ENCODE measurements around the gene SH3BP5L. TPM values are rescaled to one million over a fixed set of nuclear protein-coding genes. Genes with fewer than 3 reads are reported as not detected.

SH3BP5L gene
- total RNA-seq, 6 experiments from 2014 or later = 29.8 to 42.1 (median 32.2) TPM

- Mint-ChIP-seq H3K27ac (peak overlapping the region; percentile 87), H3K27me3 (ENCODE audit: insufficient read depth) (peaks cover 7% of the 10 kb centered on the region), H3K4me1 (ENCODE audit: low read depth) (peaks cover 41% of the 10 kb centered on the region), H3K9me3 (no peaks in the 10 kb centered on the region), H3K36me3 (ENCODE audit: low read depth) (no peaks in the 10 kb centered on the region; the same call in 1 of the 2 replicates), H3K4me3 (peak overlapping the region; percentile 92)
- peak; percentile 65 for DNase-seq
- TF ChIP-seq CTCF (IDR thresholded peaks at IDR 0.05) = peak; percentile 72
These were observed 32.6 kb upstream of the SH3BP5L start for GRCh38 chr1:248858096-248858890.

GRCh38 chr1:248857749-248858095, 32.0 kb upstream of the SH3BP5L start:
- H3K36me3 Mint-ChIP-seq (ENCODE audit: low read depth) = no peaks in the 10 kb centered on the region; the same call in 1 of the 2 replicates
- peak overlapping the region; percentile 92 for H3K4me3 Mint-ChIP-seq
- H3K9me3 Mint-ChIP-seq = no peaks in the 10 kb centered on the region
- H3K27me3 Mint-ChIP-seq (ENCODE audit: insufficient read depth) = peaks cover 7% of the 10 kb centered on the region
- no peak for TF ChIP-seq CTCF (IDR thresholded peaks at IDR 0.05)
- DNase-seq = no peak
- H3K27ac Mint-ChIP-seq = peak overlapping the region; percentile 87
- peaks cover 37% of the 10 kb centered on the region for H3K4me1 Mint-ChIP-seq (ENCODE audit: low read depth)

- DNase-seq = no peak
- Mint-ChIP-seq H3K4me3 (peak overlapping the region; percentile 92), H3K27me3 (ENCODE audit: insufficient read depth) (peaks cover 4% of the 10 kb centered on the region), H3K9me3 (no peaks in the 10 kb centered on the region), H3K27ac (peak overlapping the region; percentile 87), H3K36me3 (ENCODE audit: low read depth) (no peaks in the 10 kb centered on the region; the same call in 1 of the 2 replicates), H3K4me1 (ENCODE audit: low read depth) (peaks cover 32% of the 10 kb centered on the region)
- no peak for TF ChIP-seq CTCF (IDR thresholded peaks at IDR 0.05)
These were observed 31.5 kb upstream of the SH3BP5L start for GRCh38 chr1:248857201-248857600.

- Mint-ChIP-seq H3K27me3 (ENCODE audit: insufficient read depth) (peaks cover 4% of the 10 kb centered on the region), H3K9me3 (no peaks in the 10 kb centered on the region), H3K4me1 (ENCODE audit: low read depth) (peaks cover 31% of the 10 kb centered on the region), H3K4me3 (no peak overlapping the region; the same call in 1 of the 2 replicates), H3K27ac (peak overlapping the region; percentile 9; the same call in 1 of the 2 replicates), H3K36me3 (ENCODE audit: low read depth) (no peaks in the 10 kb centered on the region; the same call in 1 of the 2 replicates)
- no peak for TF ChIP-seq CTCF (IDR thresholded peaks at IDR 0.05)
- DNase-seq = no peak
These were observed 30.5 kb upstream of the SH3BP5L start for GRCh38 chr1:248856176-248856575.

DNA sequence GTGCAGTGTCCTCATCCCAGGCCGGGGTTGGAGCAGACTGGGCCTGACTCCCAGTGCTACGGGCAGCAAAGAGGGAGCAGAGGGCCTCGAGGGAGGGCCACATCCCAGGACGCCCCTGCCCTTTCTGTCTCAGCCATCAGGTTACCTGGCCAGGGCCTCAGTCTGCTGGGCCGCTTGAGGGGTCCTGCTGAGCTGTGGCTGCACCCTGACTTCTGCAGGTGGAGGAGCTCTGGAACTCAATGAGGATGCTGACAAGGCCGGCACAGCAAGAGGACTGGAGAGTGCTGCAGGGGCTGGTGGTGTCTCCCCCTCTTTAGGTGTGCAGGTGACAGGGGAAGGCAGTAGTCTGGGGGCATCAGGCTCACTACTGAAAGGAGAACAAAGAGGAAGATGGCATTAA, 29.9 kb upstream of the SH3BP5L start:
- TF ChIP-seq CTCF (IDR thresholded peaks at IDR 0.05) = no peak
- peaks cover 4% of the 10 kb centered on the region for H3K27me3 Mint-ChIP-seq (ENCODE audit: insufficient read depth)
- no peak for DNase-seq
- H3K9me3 Mint-ChIP-seq = no peaks in the 10 kb centered on the region
- H3K36me3 Mint-ChIP-seq (ENCODE audit: low read depth) = no peaks in the 10 kb centered on the region; the same call in 1 of the 2 replicates
- no peak overlapping the region for H3K4me3 Mint-ChIP-seq
- no peak overlapping the region for H3K27ac Mint-ChIP-seq
- H3K4me1 Mint-ChIP-seq (ENCODE audit: low read depth) = peaks cover 31% of the 10 kb centered on the region

Data from HFFc6 (cell line).